DND-41 (cell line): ENCODE data around the gene MYBBP1A.

Experiments used
- ATAC-seq: fragments of 200-7000 bp; cut with Tn5 transposase; 3 replicates; pipeline ENCODE4 v1.9.1; 2021; ENCODE audit warnings: low read depth; ENCODE audit not compliant: insufficient read depth
- DNase-seq: peaks from one replicate; pipeline ENCODE4 v3.0.0-alpha.2; 2020
- H2AFZ ChIP-seq: 2 replicates; pipeline ENCODE4 v1.6.0; 2012; ENCODE audit warnings: low read depth, low read length
- H3K27ac ChIP-seq: 2 replicates; pipeline ENCODE4 v1.5.1; 2012; ENCODE audit warnings: low read length, inconsistent platforms
- H3K27me3 ChIP-seq: fragments of 200-600 bp; sonication (generic); 2 replicates; pipeline ENCODE4 v1.6.0; 2012; ENCODE audit warnings: low read length, mild to moderate bottlenecking, inconsistent platforms; ENCODE audit not compliant: insufficient read depth, poor library complexity
- H3K36me3 ChIP-seq: 2 replicates; pipeline ENCODE4 v1.5.1; 2012; ENCODE audit warnings: low read length, inconsistent platforms; ENCODE audit not compliant: insufficient read depth
- H3K4me1 ChIP-seq: 2 replicates; pipeline ENCODE4 v1.5.1; 2012; ENCODE audit warnings: mild to moderate bottlenecking, low read length; ENCODE audit not compliant: insufficient read depth
- H3K4me2 ChIP-seq: 2 replicates; pipeline ENCODE4 v1.6.0; 2012; ENCODE audit warnings: mild to moderate bottlenecking, moderate library complexity, low read length, inconsistent platforms; ENCODE audit not compliant: insufficient read depth
- H3K4me3 ChIP-seq, 2 experiments: fragments of 200-600 bp in 1 of 2; shearing (Covaris generic) in 1 of 2; 2 replicates each; pipeline ENCODE4 v1.5.1; 2012 to 2016; ENCODE audit warnings: inconsistent platforms in 2 of 2, low read length in 2 of 2, mild to moderate bottlenecking in 2 of 2, low read depth in 1 of 2, moderate library complexity in 1 of 2
- H3K79me2 ChIP-seq: 2 replicates; pipeline ENCODE4 v1.6.0; 2012; ENCODE audit warnings: low read length, inconsistent platforms; ENCODE audit not compliant: insufficient read depth
- H3K9ac ChIP-seq: 2 replicates; pipeline ENCODE4 v1.6.0; 2012; ENCODE audit warnings: low read depth, mild to moderate bottlenecking, inconsistent platforms, low read length, moderate library complexity
- H3K9me3 ChIP-seq: 2 replicates; pipeline ENCODE4 v1.5.1; 2012; ENCODE audit warnings: low read length, moderate library complexity, mild to moderate bottlenecking, inconsistent platforms; ENCODE audit not compliant: insufficient read depth, severe bottlenecking
- H4K20me1 ChIP-seq: 2 replicates; pipeline ENCODE4 v1.6.0; 2012; ENCODE audit warnings: low read length; ENCODE audit not compliant: insufficient read depth
- EZH2 ChIP-seq: IDR thresholded peaks from 3 replicates; pipeline ENCODE4 v1.6.1; 2012; ENCODE audit warnings: borderline replicate concordance, low read depth, mild to moderate bottlenecking, moderate library complexity, low read length, inconsistent platforms; ENCODE audit not compliant: severe bottlenecking
- TF ChIP-seq, protein P1 (sequence below): IDR thresholded peaks from 2 replicates; pipeline ENCODE4 v1.5.1; 2012; ENCODE audit warnings: borderline replicate concordance, low read length, moderate library complexity, mild to moderate bottlenecking; ENCODE audit not compliant: poor library complexity, severe bottlenecking; ENCODE audit errors: extremely low read depth

Gene MYBBP1A

DNA sequence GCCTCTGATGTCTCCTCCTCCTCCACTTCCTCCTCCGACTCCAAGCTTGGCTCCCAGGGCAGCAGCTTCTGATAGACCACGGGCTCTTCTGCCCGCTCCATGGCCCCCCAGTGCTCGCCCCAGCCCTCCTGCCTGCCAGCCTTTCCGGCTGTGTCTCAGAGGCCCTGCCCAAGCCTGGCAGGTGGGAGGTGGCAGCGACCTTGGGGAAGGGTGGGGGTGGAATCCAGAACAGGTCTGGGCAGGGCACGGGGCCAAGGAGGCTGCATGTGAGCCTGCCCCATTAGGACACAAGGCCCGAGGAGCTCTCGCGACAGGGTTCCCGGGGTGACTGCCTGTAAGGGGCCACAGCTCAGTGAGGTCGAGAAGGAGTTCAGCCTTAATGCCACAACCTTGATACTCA is 5.2 kb upstream of the MYBBP1A start, which contains the start of gene GGT6:
TSS of gene GGT6 (minus strand) at position 157 of the 400 bp plus-strand sequence. CDS start at position 101, 56 bp downstream.
- H2AFZ ChIP-seq, result no peak within 1 kb of the TSS
- ATAC-seq, result no peak
- H3K36me3 ChIP-seq, result no peaks in the 10 kb centered on the region
- H3K4me1 ChIP-seq, result peaks cover 12% of the 10 kb centered on the region
- H3K27me3 ChIP-seq, result no peaks in the 10 kb centered on the region
- no peaks in the 10 kb centered on the region for H3K79me2 ChIP-seq
- no peaks in the 10 kb centered on the region for H3K9me3 ChIP-seq
- no peaks in the 10 kb centered on the region for H4K20me1 ChIP-seq
- no peak within 1 kb of the TSS for H3K4me2 ChIP-seq
- H3K27ac ChIP-seq, result no peak within 1 kb of the TSS
- H3K4me3 ChIP-seq, result no peak within 1 kb of the TSS
- no peak within 1 kb of the TSS for H3K9ac ChIP-seq
- TF ChIP-seq, protein P1, sequence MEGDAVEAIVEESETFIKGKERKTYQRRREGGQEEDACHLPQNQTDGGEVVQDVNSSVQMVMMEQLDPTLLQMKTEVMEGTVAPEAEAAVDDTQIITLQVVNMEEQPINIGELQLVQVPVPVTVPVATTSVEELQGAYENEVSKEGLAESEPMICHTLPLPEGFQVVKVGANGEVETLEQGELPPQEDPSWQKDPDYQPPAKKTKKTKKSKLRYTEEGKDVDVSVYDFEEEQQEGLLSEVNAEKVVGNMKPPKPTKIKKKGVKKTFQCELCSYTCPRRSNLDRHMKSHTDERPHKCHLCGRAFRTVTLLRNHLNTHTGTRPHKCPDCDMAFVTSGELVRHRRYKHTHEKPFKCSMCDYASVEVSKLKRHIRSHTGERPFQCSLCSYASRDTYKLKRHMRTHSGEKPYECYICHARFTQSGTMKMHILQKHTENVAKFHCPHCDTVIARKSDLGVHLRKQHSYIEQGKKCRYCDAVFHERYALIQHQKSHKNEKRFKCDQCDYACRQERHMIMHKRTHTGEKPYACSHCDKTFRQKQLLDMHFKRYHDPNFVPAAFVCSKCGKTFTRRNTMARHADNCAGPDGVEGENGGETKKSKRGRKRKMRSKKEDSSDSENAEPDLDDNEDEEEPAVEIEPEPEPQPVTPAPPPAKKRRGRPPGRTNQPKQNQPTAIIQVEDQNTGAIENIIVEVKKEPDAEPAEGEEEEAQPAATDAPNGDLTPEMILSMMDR, result no peak
- no peak for TF ChIP-seq EZH2
- DNase-seq, result no peak

DNA sequence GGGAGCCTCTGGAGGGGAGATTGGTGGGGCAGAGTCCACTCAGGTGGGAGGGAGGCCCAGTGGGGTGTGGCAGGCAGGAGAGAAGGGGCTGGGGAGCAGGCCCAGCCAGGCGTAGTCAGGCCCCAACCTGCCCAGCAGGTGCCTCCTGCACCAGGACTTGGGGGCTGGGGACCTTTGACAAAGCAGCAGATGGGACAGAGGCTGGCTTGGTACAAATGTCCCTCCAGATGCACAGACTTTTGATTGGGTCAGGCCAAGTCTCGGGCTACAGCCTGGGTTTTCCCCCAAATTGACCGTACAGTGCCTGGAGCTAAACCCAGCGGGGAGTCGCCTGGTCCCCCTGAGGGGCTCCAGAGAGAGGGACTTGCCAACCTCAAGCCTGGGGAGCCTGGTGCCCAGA is 4.8 kb upstream of the MYBBP1A start:
- Histone ChIP-seq H3K36me3 (peaks cover 2% of the 10 kb centered on the region; the same call in 1 of the 2 replicates), H2AFZ (no peak overlapping the region), H3K27ac (no peak overlapping the region), H4K20me1 (no peaks in the 10 kb centered on the region), H3K9me3 (no peaks in the 10 kb centered on the region), H3K4me3 (no peak overlapping the region), H3K9ac (no peak overlapping the region), H3K27me3 (no peaks in the 10 kb centered on the region), H3K79me2 (peaks cover 3% of the 10 kb centered on the region), H3K4me2 (no peak overlapping the region), H3K4me1 (peaks cover 9% of the 10 kb centered on the region)
- ATAC-seq (no peak), DNase-seq (no peak)
- TF ChIP-seq, protein P1, result no peak
- no peak for TF ChIP-seq EZH2

DNA sequence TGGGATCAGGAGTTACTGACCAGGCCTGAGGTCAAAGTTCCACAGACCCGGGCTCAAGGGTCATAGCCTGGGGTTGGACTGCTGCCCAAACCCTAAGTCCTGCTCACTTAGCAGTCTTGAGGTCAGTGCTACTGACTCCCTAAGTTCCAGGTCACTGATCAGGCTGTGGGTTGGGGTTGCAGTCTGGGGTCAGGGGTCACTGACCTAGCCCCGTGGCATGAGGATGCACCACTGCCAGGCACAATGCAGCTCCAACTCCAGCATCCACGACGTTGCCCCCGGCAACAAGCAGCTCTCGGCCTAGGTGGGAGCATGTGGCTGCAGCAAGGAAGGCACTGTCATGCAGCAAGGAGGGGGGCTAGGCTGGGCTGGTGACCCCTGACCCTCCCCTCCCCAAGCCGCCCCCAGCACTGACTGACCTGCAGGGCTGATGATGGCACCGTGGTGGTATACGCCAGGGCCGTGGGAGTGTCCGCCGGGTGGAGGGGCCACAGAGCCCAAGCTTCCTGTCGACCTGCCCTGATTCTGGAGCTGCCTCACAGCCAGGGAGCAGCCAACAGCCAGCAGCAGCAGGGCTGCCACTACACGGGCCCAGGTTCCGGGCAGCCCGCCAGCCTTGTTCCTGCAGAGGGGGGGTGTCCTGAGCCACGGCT is 4.1 kb upstream of the MYBBP1A start:
- DNase-seq (no peak), ATAC-seq (no peak)
- Histone ChIP-seq H2AFZ (no peak overlapping the region), H3K36me3 (peaks cover 7% of the 10 kb centered on the region; the same call in 1 of the 2 replicates), H4K20me1 (0 out of 2 replicates have a peak, but pooled peaks cover 2% of the 10 kb centered on the region), H3K4me2 (no peak overlapping the region), H3K9me3 (no peaks in the 10 kb centered on the region), H3K4me3 (no peak overlapping the region), H3K9ac (no peak overlapping the region), H3K27me3 (no peaks in the 10 kb centered on the region), H3K4me1 (peaks cover 15% of the 10 kb centered on the region), H3K27ac (no peak overlapping the region), H3K79me2 (peaks cover 10% of the 10 kb centered on the region)
- no peak for TF ChIP-seq EZH2
- TF ChIP-seq, protein P1, result no peak
